PC-9 (cell line): Measurements from ENCODE around the gene NCS1.

Experiments used
- CTCF ChIP-seq: fragments of 200-600 bp; sonication (generic); conservative IDR thresholded peaks from 2 replicates; pipeline ENCODE4 v1.6.1; 2017; ENCODE audit warnings: mixed run types, antibody characterized with exemption, mild to moderate bottlenecking, moderate library complexity
- EZH2 ChIP-seq: fragments of 200-600 bp; sonication (generic); IDR thresholded peaks from 2 replicates; pipeline ENCODE4 v1.8.0; 2017; ENCODE audit warnings: antibody characterized with exemption, low read depth

- TF ChIP-seq CTCF (no peak), EZH2 (no peak)
Observed at GRCh38 chr9:130179331-130179907, 7.2 kb downstream of the NCS1 start.
